Stimulated activated CD4-positive, alpha-beta T cell treated with anti-CD3 and anti-CD28 coated beads, Interleukin-1b, Interleukin-23, amount 100 ng/mL, for 4 hours (primary cell): Measurements from ENCODE around the gene PIH1D1.

Experiments used
- DNase-seq, 2 donors: peaks; one replicate each; pipeline ENCODE4 v3.0.0-alpha.2; 2020; ENCODE audit warnings: low read depth in 2 of 2

PIH1D1 gene

GRCh38 chr19:49435670-49436069 lies 15.9 kb downstream of the PIH1D1 start:
- no peak for DNase-seq

GRCh38 chr19:49434907-49435583 lies 16.6 kb downstream of the PIH1D1 start:
- no peak for DNase-seq

GRCh38 chr19:49433240-49433901 lies 18.2 kb downstream of the PIH1D1 start:
- no peak for DNase-seq

DNA sequence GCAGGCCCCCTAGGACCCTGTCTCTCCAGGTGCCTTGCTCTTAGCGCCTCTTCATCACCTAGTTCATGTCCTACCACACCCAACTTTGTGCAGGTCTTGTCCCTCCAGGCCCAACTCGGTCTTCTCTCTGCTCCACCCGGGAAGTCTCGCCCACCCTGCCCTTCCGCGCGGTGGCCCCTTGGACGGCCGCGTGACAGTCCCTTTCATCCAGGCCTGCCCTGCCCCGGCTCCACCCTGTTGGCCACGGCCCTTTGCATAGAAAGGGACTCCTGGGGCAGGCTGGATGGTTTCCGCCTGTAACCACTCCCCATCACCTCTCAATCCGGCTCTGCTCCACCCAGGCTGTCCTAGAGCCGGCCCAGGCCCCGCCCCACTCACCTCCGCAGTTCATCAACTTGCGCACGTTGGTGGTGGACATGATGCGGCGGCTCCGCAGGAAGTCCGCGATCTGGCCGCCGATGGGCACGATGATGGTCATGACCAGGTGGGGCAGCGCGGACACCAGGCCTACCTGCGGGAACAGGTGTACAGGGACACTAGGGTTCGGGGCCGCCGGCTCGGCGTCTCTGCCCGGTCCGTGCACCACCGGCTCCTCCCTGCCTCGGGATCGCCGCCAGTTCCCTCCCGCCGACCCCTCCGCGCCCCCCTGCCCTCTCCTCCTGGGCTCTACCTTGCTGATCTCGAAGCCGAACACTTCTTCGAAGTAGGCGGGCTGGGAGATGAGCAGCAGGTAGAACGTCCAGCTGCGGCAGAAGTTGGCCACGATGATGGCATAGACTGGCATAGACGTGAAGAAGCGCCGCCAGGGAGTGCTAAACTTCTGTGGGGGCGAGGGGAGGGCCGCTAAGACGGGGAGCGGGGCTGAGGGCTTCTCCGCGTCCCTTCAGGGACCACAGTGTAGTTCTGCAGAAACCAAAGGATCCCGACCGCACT lies 19.2 kb downstream of the PIH1D1 start:
- DNase-seq: no peak

GRCh38 chr19:49431330-49431749 lies 20.3 kb downstream of the PIH1D1 start:
- DNase-seq: no peak

DNA sequence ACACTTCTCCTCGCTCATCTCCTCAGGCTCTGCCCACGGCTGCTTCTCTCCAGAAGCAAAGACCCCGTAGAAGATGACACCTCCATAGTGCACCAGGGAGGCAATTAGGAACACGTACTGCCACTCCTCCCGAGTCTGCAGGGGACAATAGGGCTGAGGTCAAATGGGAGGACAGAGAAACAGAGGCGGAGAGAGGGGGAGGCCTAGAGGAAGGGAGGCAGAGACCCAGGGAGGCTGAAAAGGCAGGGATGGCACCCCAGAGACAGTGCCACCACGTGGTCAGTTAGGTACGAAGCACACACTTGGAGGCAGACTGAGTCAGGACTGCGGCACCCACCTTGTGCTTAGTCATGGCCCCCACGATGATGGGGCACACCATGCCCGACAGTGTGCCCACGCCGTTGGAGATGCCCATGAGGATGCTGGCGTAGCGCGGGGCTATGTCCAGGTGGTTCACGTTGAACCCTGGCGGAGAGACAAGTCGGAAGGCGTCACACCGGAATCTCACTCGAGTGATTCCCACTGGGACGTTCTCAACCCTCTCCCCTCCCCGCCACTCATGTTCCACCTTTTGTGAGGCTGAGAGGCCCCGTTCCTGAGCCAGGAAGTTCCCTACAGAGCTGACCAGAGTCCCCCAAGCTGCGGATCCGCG lies 20.8 kb downstream of the PIH1D1 start:
- no peak for DNase-seq

GRCh38 chr19:49430172-49430677 lies 21.4 kb downstream of the PIH1D1 start:
- no peak for DNase-seq

GRCh38 chr19:49428547-49429451 lies 22.8 kb downstream of the PIH1D1 start:
- DNase-seq: no peak

- DNase-seq: no peak
These were observed 23.6 kb downstream of the PIH1D1 start for GRCh38 chr19:49427855-49428546.

GRCh38 chr19:49427339-49427738 lies 24.3 kb downstream of the PIH1D1 start:
- DNase-seq: no peak

DNA sequence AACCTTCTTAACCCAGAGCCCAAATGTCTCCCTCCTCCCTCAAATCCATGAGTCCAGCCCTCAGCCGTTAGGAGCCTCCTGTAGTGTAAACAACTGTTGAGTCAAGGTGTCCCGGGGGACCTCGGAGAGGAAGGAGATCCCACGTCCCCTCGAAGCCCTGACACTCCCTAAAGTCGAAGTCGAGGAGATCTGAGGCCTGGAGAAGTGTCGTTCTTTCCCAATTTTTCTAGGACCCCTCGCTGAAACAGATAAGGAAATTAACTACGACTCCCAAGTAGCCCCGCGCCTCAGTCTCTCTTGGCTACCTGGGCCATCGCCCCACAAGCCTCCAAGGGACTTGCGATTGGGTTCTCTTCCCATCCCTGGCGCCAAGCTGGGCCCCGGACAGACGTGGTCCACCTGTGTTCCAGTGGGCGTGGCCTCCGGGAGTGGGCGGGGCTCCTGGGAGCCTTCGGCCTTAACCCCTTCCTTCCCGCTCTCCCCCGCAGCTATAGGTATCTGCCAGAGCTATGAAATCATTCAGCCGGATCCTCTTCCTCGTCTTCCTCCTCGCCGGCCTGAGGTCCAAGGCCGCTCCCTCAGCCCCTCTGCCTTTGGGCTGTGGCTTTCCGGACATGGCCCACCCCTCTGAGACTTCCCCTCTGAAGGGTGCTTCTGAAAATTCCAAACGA lies 25.6 kb downstream of the PIH1D1 start:
- no peak for DNase-seq

- DNase-seq: no peak
These were observed 26.4 kb downstream of the PIH1D1 start, which contains the start of gene GFY for GRCh38 chr19:49425178-49425577. TSS of gene GFY (plus strand) at chr19:49425388. CDS start at chr19:49426431, 1,043 bp downstream.

GRCh38 chr19:49423985-49424303 lies 27.7 kb downstream of the PIH1D1 start:
- DNase-seq: no peak

DNA sequence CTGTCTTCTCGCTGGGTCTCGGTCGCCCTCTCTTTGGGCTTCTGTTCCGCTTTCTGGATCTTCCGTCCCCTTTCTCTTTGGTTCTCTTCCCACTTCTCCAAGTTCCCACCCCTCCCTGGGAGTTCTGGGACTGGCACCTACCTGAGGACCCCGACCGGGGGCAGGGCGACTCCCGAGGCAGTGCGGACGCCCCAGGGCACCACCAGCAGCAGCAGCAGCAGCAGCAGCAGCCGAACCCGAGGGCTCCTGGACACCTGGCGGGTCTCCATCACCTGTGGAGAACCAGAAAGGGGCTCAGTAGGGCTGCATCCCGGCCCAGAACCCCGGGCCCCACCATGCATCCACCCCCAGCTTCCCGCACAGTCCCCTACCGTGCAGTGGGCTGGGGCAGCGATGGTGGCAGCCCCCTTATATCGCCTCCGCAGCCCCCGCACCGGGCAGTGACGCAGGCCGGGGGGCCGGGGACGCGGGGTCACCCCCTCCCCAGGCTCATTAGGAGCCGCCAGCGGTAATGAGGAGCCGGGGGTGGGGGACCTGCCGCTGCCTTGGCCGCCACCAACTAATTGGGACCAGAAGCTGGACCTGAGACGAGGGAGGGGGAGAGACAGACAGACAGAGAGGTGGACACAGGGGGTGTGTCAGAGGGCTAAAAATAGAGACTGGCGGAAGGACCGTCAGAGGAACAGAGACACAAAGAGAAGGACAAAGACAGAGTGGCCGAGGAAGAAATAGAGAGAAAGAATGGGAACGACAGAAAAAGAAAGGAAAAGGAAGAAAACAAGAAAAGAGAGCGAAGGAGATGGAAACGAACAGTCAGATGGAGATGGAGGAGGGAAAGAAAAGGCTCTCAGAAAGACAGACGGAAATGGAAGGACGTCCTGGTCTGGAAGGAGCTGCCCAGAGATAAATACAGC lies 28.3 kb downstream of the PIH1D1 start, which contains the start of gene PTH2:
Gene PTH2, minus strand, starts transcription at position 371 of the 914 bp plus-strand sequence. Its CDS starts 102 bp downstream, at position 269.
- no peak for DNase-seq

GRCh38 chr19:49422407-49423070 lies 29.1 kb downstream of the PIH1D1 start:
- DNase-seq: no peak

GRCh38 chr19:49421878-49422202 lies 29.8 kb downstream of the PIH1D1 start:
- no peak for DNase-seq

DNA sequence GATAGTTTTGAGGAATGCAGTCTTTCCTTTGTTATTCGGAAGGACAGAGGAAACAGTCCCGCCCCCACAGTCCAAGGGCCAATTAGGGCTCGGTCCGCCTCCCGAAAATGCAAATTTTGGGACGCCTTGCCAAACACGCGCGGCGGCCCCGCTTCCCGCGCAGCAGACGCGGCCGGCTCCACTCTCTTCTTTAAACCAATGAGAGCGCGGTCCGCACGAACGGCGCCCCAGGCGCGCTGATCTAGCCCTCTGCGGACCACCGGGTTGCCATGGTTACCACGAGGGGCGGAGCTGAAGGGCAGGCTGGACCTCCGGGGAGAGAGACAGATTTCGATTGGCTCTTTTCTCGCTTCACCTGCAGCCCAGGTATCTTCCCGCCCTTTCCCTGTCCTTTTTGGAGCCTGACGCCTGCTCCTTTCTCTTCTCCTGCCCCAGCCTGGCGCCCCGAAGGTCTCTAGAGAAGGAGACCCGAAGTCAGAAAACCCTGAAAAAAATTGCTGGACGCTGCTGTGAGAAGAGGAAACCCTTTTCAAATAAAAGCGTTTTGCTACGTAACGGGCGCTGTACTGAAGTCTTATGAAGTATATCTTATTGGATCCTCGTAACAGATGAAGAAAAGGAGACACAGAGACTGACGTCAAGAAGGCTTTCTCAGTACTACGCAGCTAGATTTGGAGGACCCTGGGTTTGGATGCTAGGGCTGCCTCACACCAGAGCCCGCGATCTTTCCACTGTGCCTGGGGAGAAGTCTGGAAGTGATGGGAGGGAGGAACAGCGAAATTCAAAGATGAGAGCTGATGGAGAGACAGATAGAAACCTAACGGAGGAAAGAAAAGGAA lies 30.4 kb downstream of the PIH1D1 start:
- peak in 1 of 2 donors; percentile 23 for DNase-seq
